ENCODE data around the gene PROCA1. TPM values are rescaled to one million over a fixed set of nuclear protein-coding genes. Genes with fewer than 3 reads are reported as not detected.
"Not testable (repeated sequence)": the region's sequence is repeated elsewhere in the genome, so short reads cannot be mapped to it uniquely, and the experiment has no call there.

Gene PROCA1
- total RNA-seq, 1 donor from 2014 or later: 0.20 TPM

DNA sequence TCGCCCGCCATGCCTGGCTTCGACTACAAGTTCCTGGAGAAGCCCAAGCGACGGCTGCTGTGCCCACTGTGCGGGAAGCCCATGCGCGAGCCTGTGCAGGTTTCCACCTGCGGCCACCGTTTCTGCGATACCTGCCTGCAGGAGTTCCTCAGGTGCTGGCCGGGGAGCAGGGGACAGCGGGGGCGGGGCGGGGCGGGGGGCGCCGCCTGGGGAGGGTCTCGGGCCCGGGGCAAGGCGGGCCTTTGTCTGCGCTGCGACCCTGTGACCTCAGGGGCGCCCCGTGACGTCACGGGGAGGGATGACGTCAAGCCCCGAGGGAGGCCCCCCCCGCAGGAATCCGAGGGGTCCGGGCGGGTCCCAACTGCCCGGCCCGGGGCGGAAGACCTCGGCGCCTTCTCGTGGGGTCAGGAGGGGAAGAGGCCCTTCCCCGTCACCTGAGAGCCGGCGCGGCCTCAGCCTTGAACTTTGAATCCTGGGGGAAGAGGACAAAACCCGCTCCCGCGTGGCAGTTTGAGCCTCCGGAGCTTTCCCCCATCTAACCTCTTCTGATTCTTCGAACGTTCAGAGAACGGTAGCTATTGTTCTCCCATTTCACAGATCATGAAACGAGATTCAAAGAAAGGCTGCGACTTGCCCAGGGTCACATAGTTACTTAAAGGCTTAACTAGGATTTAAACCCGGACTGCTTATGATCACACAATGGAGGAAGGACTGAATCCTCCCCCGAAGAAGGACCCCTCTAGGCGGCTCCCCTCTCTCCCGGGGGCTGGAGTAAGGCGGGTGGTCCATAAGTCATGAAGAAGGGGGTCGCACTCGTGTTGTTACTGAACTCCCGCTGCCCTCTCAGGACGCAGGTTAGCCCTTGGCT, 32.6 kb upstream of the PROCA1 start:
- peak; percentile 39 to 52 for DNase-seq (ENCODE audit: low read depth in 2 of 2)

DNA sequence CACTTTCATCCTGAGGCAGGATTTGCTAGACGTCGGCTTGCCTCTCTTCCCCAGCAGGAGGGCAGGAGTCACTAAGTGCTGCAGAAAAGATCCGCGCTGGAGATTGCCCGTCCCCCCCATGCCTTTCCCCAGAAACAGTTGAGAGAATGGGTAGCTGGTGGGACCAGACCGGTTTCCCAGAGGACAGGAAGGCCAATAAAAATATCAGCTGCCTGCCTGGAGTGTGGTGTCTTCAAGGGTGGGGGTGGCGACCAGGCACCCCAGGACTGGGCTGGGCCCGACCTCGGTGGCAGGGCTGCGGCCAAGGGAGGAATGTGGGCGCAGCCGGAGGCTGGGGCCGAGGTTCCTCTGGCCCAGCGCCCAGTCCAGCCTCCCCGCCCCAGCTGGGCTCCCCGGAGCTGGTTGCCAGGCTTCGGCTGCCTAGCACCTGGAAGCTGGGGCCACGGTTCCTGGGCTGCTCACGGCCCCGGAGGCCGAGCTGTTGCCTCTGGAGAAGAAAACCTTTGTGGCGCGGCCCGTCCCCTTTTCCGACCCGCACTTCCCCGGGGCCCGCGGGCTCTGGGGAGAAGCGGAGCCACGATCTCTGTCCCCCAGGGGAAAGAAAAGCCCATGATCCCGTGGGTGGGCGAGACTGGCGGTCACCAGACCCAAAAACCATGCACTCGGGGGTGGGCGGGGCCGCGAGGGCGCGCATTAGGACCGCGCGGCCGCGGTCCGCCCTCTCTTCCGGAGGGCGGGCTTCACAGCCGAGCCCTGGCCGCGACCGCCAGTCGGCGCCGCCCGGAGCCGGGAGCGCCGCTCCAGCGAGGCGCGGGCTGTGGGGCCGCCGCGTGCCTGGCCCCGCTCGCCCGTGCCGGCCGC, 31.8 kb upstream of the PROCA1 start, which contains the start of gene TRAF4:
Gene TRAF4 (plus strand): TSS at position 769 of the 861 bp plus-strand sequence. CDS start 102 bp downstream, outside the sequence.
- peak; percentile 75 to 83 for DNase-seq (ENCODE audit: low read depth in 2 of 2)

DNA sequence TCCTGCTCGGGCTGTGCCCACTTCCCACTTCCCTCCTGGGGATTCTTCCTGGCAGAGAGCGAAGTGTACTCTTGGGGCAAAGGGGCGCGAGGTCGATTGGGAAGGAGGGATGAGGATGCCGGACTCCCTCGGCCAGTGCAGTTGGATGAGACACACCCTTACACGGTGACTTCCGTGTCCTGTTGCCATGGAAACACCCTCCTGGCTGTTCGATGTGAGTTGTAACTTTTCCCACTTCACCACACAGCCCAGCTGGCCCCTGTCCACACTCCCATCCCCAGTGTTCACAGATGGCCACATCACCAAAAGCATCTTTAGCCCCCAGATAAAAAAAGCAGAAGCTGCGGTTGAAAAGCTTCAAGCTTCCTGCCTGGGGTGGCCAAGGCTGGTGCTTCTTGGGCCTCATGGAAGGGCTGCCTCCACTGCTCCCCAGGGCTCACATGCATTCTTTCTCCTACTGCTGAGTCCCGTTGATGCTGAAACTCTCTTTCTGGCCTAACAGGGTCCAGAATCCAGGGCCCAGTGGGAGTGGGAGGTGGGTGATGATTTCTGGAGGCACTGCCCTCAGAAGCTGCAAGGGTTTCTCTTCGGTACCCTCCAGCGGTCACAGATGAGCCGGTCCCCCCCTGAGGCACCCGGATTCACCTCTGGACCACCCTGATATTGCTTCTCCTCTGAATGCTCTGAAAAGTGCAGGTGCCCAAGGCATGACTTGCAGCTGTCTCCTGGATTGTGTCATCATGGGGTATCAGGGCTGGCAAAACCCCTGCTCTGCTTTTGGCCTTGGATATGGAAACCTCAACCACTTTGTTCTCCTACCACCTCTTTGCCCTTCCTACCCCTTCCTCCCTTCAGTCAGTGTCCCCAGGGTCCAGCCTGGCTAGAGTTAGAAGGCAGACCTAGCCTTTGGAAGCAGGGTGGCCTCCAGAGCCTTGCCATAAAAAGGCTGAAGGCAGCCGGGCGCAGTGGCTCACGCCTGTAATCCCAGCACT, 30.0 kb upstream of the PROCA1 start:
- no peak for DNase-seq (ENCODE audit: low read depth in 2 of 2)

DNA sequence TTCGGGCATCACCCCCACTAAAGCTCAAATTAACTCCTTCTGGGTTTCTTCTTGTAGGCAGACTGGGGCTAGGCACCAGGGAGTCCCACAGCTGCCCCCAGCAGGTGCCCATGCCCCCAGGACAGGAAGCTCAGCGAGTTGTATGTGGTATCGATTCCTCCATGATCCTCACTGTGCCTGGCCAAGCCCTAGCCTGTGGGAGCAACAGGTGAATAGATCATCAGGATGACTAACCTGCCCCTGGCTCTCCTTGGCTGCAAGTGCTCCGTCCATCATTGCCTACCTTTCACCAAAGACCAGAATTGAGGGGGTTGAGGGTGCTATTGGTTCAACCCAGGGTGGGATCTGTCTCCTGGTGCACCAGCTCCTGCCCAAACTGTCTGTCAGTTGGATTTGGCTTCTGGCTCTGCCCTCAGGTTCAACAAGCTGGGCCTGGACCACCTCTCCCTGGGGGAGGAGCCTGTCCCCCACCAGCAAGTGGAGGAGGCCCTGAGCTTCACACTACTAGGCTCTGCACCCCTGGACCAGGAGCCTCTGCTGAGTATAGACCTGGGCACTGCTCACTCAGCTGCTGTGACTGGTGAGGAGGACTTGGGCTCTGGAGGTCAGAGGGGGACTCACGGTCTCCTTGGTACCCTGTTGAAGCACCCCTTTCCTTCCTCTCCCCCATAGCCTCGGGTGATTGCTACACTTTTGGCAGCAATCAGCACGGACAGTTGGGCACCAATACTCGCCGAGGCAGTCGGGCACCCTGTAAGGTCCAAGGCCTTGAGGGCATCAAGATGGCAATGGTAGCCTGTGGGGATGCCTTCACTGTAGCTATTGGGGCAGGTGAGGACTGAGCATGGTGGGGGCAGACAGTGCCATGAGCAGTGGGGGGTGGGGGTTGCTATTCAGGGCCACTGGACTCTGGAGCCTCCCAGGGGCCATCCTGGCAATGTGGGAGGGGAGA, 29.0 kb upstream of the PROCA1 start:
- no peak for DNase-seq (ENCODE audit: low read depth in 2 of 2)

DNA sequence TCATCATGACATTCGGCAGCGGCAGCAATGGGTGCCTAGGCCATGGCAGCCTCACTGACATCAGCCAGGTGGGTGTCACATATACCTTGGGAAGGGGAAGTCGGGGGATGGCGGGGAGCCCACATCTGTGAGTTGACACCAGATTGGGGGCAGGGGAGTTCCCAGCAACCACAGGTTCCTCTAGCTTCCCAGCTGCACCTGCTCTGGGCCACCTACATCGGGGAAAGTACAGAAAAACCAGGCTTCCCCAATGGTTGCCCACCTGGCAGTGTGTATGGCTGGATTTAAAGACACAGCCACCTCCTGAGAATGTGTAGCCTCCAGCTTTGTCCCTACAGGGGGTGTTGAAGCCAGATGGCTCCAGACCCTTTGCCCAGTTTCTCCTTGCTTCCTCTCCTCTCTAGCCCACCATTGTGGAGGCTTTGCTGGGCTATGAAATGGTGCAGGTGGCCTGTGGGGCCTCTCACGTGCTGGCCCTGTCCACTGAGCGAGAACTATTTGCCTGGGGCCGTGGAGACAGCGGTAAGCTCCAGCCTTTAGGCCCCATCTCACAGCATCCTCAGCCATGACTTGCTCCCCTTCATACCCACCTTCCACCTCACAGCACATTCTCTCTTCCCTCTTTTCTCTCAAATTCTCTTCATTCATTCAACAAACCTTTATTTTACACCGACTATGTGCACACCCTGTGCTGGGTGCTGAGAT, 27.1 kb upstream of the PROCA1 start:
- DNase-seq (ENCODE audit: low read depth in 2 of 2): no peak

DNA sequence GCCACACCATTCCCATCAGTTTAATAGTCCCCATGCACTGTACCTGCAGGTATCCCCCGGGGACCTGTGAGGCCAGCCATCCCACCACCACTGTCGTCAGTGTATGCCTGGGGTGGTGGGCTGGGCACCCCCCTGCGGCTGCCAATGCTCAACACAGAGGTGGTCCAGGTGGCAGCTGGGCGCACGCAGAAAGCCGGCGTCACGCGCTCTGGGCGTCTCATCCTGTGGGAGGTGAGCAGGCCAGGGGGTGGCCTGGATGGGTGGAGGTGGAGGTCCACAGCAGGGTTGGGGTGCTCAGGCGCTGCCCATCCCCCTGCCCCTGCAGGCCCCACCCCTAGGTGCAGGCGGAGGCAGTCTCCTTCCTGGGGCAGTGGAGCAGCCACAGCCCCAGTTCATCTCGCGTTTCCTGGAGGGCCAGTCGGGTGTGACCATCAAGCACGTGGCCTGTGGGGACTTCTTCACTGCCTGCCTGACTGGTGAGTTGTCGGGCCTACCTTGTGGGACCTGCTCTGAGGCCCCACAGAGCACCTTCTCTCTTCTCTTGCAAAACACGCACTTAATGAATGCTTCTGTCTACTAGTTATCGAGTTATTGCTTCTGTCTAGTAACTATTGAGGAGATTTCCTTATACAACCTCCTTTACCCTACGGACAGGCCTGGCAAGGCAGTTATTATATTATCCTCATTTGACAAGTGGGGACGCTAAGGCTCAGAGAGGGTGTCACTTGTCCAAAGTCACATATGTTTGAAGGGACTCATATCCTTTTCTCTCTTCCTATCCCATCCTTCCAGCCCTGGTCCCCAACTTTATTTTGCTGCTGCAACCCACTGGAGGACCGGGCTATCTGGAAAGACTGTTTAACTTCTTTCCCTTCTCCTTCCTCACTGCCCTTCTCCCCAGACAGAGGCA, 26.3 kb upstream of the PROCA1 start:
- DNase-seq (ENCODE audit: low read depth in 2 of 2): no peak

DNA sequence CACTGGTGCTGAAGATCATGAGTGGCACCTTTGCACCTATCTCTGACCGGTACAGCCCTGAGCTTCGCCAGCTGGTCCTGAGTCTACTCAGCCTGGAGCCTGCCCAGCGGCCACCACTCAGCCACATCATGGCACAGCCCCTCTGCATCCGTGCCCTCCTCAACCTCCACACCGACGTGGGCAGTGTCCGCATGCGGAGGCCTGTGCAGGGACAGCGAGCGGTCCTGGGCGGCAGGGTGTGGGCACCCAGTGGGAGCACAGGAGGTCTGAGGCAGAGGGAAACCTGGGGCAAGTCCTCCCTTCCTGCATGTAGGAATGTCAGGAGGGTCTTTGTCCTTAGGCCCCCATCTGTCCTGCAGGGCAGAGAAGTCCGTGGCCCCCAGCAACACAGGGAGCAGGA, 25.6 kb upstream of the PROCA1 start:
- no peak for DNase-seq (ENCODE audit: low read depth in 2 of 2)

DNA sequence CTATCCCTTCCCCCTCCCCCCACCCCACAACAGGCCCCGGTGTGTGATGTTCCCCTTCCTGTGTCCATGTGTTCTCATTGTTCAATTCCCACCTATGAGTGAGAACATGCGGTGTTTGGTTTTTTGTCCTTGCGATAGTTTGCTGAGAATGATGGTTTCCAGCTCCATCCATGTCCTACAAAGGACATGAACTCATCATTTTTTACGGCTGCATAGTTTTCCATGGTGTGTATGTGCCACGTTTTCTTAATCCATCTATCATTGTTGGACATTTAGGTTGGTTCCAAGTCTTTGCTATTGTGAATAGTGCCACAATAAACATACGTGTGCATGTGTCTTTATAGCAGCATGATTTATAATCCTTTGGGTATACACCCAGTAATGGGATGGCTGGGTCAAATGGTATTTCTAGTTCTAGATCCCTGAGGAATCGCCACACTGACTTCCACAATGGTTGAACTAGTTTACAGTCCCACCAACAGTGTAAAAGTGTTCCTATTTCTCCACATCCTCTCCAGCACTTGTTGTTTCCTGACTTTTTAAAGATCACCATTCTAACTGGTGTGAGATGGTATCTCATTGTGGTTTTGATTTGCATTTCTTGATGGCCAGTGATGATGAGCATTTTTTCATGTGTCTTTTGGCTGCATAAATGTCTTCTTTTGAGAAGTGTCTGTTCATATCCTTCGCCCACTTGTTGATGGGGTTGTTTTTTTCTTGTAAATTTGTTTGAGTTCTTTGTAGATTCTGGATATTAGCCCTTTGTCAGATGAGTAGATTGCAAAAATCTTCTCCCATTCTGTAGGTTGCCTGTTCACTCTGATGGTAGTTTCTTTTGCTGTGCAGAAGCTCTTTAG, 24.5 kb upstream of the PROCA1 start:
- not testable (repeated sequence) for DNase-seq (ENCODE audit: low read depth in 2 of 2)

DNA sequence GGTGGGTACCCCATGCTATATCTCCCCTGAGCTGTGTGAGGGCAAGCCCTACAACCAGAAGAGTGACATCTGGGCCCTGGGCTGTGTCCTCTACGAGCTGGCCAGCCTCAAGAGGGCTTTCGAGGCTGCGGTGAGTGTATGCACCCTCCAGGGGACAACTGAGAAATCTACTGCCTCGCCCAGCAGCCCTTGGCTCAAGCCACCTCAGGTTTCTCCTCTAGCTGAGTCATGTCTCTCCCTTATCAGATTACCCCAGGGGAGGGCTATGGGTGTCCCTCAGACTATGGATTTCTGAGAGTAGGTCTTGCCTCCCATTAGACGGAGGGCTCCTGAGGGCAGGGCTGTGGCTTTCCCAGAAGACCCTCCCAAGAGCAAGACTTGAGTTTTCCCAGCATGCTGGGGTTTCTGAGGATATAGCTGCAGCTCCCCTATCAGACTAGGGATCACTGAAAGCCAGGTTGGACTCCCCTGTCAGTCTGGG, 23.6 kb upstream of the PROCA1 start:
- DNase-seq (ENCODE audit: low read depth in 2 of 2): no peak

DNA sequence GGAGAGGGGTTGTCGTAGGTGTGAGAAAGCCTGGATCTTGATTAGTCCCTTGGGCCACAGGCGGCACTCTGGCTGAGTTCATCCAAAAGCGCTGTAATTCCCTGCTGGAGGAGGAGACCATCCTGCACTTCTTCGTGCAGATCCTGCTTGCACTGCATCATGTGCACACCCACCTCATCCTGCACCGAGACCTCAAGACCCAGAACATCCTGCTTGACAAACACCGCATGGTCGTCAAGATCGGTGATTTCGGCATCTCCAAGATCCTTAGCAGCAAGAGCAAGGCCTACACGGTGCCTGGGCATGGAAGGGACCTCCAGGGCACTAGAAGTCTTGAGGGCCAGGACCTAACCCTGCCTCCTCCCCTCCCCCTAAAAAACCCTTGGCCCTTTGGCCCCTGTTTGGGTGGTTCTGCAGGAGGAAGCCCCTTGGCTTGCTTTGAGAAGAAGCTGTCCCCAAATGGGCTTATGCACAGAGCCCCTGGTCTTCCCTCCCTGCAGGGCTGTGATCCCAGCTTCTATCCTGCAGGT, 23.1 kb upstream of the PROCA1 start:
- no peak for DNase-seq (ENCODE audit: low read depth in 2 of 2)

DNA sequence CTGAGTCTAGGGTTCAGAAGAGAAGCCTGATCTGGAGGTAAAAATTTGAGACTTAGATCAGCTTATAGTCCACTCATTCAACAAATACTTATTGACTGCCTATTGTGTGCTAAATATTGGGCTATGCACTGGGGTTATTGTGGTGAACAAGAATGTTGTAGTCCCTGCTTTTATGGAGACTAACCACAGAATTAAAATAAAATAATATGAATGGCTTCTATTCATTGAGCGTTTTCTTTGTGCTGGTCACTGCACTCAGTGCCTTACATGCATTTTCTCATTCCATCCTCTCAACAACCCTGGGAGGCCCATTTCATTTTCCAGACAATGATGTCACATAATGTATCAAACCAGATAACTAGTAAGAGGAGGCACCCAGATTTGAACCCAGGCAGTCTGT, 21.7 kb upstream of the PROCA1 start:
- DNase-seq (ENCODE audit: low read depth in 2 of 2): no peak

DNA sequence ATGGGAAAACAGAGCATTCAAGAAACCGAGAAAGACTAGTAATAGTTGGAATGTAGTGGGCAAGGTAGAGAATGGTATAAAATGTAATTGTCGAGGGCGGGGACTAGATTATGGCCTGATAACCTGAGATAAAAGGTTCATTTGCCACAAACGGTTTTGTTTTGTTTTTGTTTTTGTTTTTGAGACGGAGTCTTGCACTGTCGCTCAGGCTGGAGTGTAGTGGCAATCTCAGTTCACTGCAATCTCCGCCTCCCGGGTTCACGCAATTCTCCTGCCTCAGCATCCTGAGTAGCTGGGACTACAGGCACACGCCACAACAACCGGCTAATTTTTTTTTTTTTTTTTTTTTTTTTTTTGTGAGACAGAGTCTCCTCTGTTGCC, 18.3 kb upstream of the PROCA1 start:
- DNase-seq (ENCODE audit: low read depth in 2 of 2): no peak

DNA sequence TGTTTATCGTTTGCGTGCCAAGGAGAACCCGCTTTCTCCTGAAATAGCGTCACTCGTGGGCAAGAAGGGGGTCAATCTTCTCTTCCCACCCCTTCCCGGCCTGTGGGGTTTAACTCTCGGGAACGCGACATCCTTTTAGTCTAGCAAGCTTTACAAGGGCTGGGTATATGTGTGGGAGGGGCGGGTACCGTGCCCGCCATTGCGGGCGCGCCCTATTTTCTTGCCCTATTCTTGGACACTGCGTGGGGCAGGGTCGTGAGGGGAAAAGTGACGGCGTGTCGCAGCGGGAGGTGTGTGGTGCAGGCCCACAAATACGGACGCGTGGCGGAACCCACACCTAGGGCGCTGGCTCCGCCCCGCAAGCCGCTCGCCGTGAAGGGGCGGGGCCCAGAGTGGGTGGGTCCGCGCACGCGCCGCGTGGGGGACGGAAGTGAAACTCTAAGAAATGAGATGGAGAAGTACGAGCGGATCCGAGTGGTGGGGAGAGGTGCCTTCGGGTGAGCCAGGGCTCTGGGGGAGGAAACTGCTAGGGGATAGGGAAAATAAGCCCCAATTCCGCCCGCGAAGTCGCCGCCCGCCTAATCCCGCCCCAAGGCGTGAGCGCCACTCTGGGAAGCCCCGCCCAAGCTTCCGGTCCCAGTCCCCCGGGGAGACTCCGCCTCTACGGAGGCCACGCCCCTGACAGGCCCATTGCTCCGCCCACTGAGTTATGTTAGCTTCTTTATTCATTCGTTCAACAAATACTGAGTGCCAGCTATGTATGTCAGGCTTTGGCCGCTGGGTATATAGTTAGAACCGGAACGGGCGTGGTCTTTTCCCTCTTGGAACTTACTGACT, 16.9 kb upstream of the PROCA1 start, which contains the start of gene NEK8:
Gene NEK8 (plus strand): TSS at position 425 of the 837 bp plus-strand sequence. CDS start 26 bp downstream, at position 451.
- peak; percentile 92 to 93 for DNase-seq (ENCODE audit: low read depth in 2 of 2)

DNA sequence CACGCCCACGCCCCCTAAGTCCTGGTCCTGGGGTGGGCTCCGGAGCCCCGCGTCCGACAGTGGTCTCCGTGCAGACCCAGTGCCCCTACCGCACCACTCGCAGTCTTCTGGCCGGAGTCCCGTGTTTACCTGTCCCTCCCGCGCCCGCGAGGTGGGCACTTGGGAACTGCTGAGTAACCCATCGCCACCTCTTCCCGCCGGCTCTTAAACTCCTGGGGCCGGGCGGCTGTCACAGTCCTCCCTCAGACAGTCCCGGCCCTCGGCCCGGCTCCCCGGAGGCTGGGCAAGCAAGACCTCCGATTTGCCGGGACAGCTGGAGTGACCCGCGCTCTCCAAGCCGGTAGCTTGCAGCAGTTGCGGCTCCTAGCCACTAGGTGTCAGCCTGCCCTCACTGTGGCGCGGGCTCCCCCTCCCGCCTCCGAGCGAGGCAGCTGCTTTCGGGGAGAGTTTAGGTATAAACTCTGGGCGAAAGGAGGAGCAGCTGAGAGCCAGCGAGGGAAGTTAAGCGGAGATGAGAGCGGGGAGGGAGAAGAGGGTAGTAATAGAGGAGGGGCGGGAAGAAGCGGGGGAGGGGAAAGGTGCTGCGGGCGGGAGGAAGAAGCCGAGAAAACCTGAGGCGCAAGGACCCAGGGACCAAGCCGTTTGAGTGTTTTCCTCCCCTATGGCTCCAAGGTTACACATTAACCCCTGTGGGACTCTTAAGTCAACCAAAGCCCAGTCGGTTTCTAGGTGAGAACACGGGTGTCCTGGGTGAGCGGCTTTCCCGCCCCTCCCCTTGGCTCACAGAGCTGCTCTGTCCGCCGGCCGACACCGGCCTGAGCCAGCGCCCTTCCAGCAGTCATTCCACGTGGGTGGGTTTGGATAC, 15.2 kb upstream of the PROCA1 start:
- peak; percentile 90 to 91 for DNase-seq (ENCODE audit: low read depth in 2 of 2)

DNA sequence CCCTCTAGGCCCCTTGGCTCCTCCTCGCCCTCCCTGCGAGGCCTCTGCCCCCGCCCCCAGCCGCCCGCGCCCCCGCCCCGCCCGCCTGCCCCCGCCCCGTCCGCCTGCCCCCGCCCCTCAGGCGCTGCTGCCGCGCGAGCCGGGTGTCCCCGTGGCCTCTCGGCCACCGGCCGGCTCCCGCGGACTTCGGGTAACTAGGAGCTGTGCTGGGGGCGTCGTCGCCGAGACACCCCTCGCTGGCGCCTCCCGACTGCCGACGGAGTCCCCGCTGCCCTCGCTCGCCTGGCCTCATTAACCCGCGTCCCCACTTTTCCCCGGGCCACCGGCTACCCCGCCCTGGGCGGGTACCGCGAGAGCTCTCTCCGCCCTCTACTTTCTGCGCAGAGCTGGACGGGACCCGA, 14.5 kb upstream of the PROCA1 start, which contains the start of gene TLCD1:
Gene TLCD1 (minus strand): TSS at position 8 of the 401 bp plus-strand sequence. CDS start 136 bp downstream, outside the sequence.
- DNase-seq (ENCODE audit: low read depth in 2 of 2): peak in 1 of 2 donors; percentile 51
